SK-N-MC (cell line): ENCODE results near the gene ASF1A.

ENCODE experiments used
- DNase-seq: peaks from one replicate; pipeline ENCODE4 v3.0.0-alpha.2; 2011; ENCODE audit warnings: low read depth, low spot score
- H3K27ac ChIP-seq: fragments of 200-600 bp; sonication (generic); 2 replicates; pipeline ENCODE4 v1.5.1; 2016; ENCODE audit warnings: mixed run types
- H3K36me3 ChIP-seq: fragments of 200-600 bp; sonication (generic); 2 replicates; pipeline ENCODE4 v1.6.1; 2017; ENCODE audit warnings: antibody characterized with exemption, low read length, mixed read lengths; ENCODE audit not compliant: insufficient read depth
- H3K4me3 ChIP-seq: fragments of 200-600 bp; sonication (generic); 2 replicates; pipeline ENCODE4 v1.5.1; 2016
- H3K9ac ChIP-seq: fragments of 200-600 bp; sonication (generic); 2 replicates; pipeline ENCODE4 v1.8.0; 2017; ENCODE audit warnings: mixed run types, mixed read lengths; ENCODE audit not compliant: insufficient read length
- H3K9me3 ChIP-seq: fragments of 200-600 bp; sonication (generic); 2 replicates; pipeline ENCODE4 v1.6.1; 2017; ENCODE audit warnings: low read depth, mild to moderate bottlenecking, antibody characterized with exemption, low read length, moderate library complexity, mixed read lengths
- EZH2 ChIP-seq: fragments of 200-600 bp; sonication (generic); IDR thresholded peaks from one replicate; pipeline ENCODE4 v1.6.1; 2017; ENCODE audit warnings: antibody characterized with exemption
- FOXP2 ChIP-seq: optimal IDR thresholded peaks from 2 replicates; pipeline ENCODE3; 2011; ENCODE audit warnings: mild to moderate bottlenecking, moderate library complexity; ENCODE audit not compliant: insufficient read depth; ENCODE audit errors: extremely low read length, control extremely low read depth
- POLR2AphosphoS5 ChIP-seq: IDR thresholded peaks from 2 replicates; pipeline ENCODE4 v1.6.1; 2012; ENCODE audit warnings: mild to moderate bottlenecking, low read depth, low read length, borderline replicate concordance

The ASF1A gene

DNA sequence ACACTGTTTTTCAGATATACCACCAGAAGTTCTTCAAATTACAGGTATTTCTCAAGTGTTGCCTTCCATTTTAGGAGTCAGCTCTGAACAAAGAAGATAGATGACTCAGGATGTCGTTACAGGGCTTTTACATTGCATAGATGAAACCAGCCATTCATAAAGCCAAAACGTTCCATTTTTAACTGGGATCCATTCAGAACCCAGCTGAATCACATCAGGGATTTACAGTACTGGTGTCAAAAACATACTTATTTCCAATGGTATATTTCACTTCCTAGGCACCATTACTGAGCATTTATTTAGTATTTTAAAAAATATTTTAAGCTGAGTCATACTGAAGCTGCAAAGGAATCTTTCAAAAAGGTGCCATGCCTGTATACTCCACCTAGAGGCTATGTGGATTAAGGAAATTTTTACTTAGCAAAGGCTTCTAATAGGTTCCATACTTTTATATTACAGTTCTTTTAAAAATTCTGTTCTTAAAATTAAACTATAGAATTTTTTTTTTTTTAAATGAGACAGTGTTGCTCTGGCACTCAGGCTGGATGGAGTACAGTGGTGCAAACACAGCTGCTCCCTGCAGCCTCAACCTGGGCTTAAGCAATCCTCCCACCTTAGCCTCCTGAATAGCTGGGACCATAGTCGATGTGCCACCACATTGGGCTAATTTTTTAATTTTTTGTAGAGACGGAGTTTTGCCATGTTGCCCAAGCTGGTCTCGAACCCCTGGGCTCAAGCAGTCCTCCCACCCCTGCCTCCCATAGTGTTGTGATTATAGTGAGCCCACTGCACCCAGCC lies 2.6 kb downstream of the ASF1A start:
- peak overlapping the region; percentile 79 for H3K4me3 ChIP-seq
- no peaks in the 10 kb centered on the region for H3K9me3 ChIP-seq
- TF ChIP-seq EZH2 = no peak
- TF ChIP-seq POLR2AphosphoS5 = no peak; the same call in 1 of the 2 replicates
- TF ChIP-seq FOXP2 = no peak
- H3K9ac ChIP-seq = peak overlapping the region; percentile 87
- H3K27ac ChIP-seq = peak overlapping the region; percentile 97
- peak; percentile 45 for DNase-seq
- H3K36me3 ChIP-seq = peaks cover 37% of the 10 kb centered on the region

DNA sequence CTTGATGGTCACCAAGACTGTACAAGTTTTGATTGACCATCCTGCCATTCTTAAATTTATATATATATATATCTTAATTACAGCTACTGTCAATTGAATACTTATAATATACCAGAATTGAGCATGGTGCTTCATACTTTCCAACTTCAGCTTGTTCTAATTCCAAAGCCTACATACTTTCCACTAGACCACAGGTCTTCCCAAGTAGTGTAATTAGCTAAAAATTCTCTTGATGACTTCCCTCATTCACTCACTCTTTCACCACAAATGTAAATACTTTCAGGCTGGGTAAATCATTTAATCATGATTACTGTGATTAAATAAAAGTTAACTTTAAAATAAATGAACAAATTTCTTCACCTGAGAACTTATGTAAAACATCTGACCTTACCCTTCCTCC lies 3.4 kb downstream of the ASF1A start:
- DNase-seq = no peak
- H3K36me3 ChIP-seq = peaks cover 46% of the 10 kb centered on the region
- no peak overlapping the region for H3K27ac ChIP-seq

GRCh38 chr6:118899948-118900347 lies 6.0 kb downstream of the ASF1A start:
- no peak overlapping the region for H3K27ac ChIP-seq
- no peak overlapping the region for H3K9ac ChIP-seq
- no peak for TF ChIP-seq EZH2
- TF ChIP-seq POLR2AphosphoS5 = no peak
- no peak for DNase-seq
- no peak overlapping the region for H3K4me3 ChIP-seq
- peaks cover 72% of the 10 kb centered on the region for H3K36me3 ChIP-seq
- no peaks in the 10 kb centered on the region for H3K9me3 ChIP-seq

More for the DNA sequence above, 3.4 kb downstream of the ASF1A start:
- no peaks in the 10 kb centered on the region for H3K9me3 ChIP-seq
- no peak overlapping the region for H3K4me3 ChIP-seq
- TF ChIP-seq EZH2 = no peak
- no peak for TF ChIP-seq FOXP2
- no peak for TF ChIP-seq POLR2AphosphoS5
- no peak overlapping the region for H3K9ac ChIP-seq

- Histone ChIP-seq H3K4me3 (no peak overlapping the region), H3K9me3 (no peaks in the 10 kb centered on the region), H3K36me3 (peaks cover 96% of the 10 kb centered on the region), H3K9ac (no peak overlapping the region), H3K27ac (no peak overlapping the region)
- no peak for TF ChIP-seq POLR2AphosphoS5
- TF ChIP-seq EZH2 = no peak
- TF ChIP-seq FOXP2 = no peak
- DNase-seq = no peak
These were observed 8.8 kb downstream of the ASF1A start for GRCh38 chr6:118902726-118903125.

DNA sequence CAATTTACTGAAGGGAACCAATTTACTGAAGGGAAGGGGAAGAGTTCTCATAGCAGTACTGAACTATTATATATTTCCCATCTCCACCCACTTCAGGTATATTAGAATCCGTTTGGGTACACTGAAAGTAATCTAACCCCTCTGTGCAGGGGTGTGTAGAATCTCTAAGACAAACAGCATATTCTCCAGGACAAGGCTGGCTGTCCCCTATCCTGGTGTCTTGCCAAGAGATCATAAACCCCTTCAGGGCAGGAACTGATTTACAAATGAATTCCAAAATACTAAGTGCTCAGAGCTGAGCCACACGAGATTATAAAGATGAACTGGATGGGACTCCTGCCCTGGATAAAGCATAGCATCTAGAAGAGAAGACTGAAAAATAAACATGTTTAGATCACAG lies 9.2 kb downstream of the ASF1A start:
- Histone ChIP-seq H3K4me3 (no peak overlapping the region), H3K9ac (no peak overlapping the region), H3K36me3 (peaks cover 97% of the 10 kb centered on the region), H3K27ac (no peak overlapping the region), H3K9me3 (no peaks in the 10 kb centered on the region)
- TF ChIP-seq EZH2 (no peak), FOXP2 (no peak), POLR2AphosphoS5 (no peak)
- no peak for DNase-seq

- TF ChIP-seq EZH2 = no peak
- TF ChIP-seq POLR2AphosphoS5 = no peak
- no peak for TF ChIP-seq FOXP2
- no peak overlapping the region for H3K4me3 ChIP-seq
- H3K9me3 ChIP-seq = no peaks in the 10 kb centered on the region
- H3K36me3 ChIP-seq = peaks cover 100% of the 10 kb centered on the region
- DNase-seq = no peak
- H3K9ac ChIP-seq = no peak overlapping the region
- no peak overlapping the region for H3K27ac ChIP-seq
These were observed 9.7 kb downstream of the ASF1A start for GRCh38 chr6:118903691-118904090.

DNA sequence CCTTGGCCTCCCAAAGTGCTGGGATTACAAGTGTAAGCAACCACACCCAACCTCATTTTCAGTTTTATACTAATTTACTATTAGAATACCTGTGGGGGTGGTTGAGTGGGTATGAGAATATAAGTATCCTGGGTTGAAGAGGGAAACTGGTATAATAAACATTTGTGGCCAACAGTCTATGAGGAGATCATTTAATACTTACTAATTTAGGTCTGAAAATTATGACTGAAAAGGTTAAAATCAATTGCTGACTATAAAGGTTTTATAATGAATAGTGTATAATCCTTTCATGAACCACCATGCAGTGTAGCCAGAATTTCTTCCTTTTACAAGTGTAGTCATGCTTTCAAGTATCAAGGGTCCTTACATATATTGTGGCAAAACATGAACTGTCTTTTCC lies 11.1 kb downstream of the ASF1A start:
- DNase-seq = no peak
- no peak for TF ChIP-seq EZH2
- TF ChIP-seq POLR2AphosphoS5 = no peak
- no peak for TF ChIP-seq FOXP2
- Histone ChIP-seq H3K9ac (no peak overlapping the region), H3K27ac (no peak overlapping the region), H3K4me3 (no peak overlapping the region), H3K9me3 (no peaks in the 10 kb centered on the region), H3K36me3 (peaks cover 99% of the 10 kb centered on the region)

DNA sequence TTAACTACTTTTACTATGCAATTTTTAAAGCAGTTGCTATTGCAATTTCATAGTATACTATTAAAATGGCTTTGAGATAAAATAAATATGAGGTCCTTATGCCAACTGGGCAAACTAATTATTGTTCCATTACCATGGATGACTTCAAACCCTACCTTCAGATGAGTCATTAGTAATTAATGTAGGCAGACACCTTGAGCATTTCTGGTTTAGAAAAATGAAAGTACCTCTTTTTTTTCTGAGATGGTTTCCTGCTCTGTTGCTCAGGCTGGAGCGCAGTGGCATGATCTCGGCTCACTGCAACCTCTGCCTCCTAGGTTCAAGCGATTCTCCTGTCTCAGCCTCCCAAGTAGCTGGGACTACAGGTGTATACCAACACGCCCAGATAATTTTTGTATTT lies 11.9 kb downstream of the ASF1A start:
- H3K9ac ChIP-seq = no peak overlapping the region
- no peak for TF ChIP-seq FOXP2
- TF ChIP-seq POLR2AphosphoS5 = no peak
- TF ChIP-seq EZH2 = no peak
- no peaks in the 10 kb centered on the region for H3K9me3 ChIP-seq
- no peak overlapping the region for H3K27ac ChIP-seq
- DNase-seq = no peak
- no peak overlapping the region for H3K4me3 ChIP-seq
- peaks cover 99% of the 10 kb centered on the region for H3K36me3 ChIP-seq

GRCh38 chr6:118908441-118908840 lies 14.5 kb downstream of the ASF1A start:
- no peaks in the 10 kb centered on the region for H3K9me3 ChIP-seq
- DNase-seq = no peak
- 0 out of 2 replicates have a peak overlapping the region, but pooled peaks have one; percentile 27 for H3K27ac ChIP-seq
- H3K9ac ChIP-seq = no peak overlapping the region
- no peak overlapping the region for H3K4me3 ChIP-seq
- H3K36me3 ChIP-seq = peaks cover 99% of the 10 kb centered on the region
- TF ChIP-seq FOXP2 (no peak), POLR2AphosphoS5 (no peak), EZH2 (no peak)
